ENCODE measurements around the gene ZC3H12D. TPM values are rescaled to one million over a fixed set of nuclear protein-coding genes. Genes with fewer than 3 reads are reported as not detected.

ZC3H12D gene
- total and polyA plus RNA-seq, 2 donors (not counting 3 experiments of a cell fraction or from before 2014, with no cell fraction given), result 0.06 TPM; not detected in 1

DNA sequence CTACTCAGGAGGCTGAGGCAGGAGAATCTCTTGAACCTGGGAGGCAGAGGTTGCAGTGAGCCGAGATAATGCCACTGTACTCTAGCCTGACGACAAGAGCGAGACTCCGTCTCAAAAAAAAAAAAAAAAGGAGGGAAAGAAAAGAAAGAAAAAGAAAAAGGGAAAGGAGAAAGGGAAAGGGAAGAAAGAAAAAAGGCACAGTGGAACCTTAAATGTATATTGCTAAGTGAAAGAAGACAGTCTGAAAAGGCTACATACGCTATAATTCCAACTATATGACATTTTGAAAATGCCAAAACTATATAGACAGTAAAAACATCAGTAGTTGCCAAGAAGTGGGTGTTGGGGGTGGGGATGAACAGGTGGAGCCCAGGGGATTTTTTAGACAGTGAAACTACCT is 44.8 kb upstream of the ZC3H12D start:
- Histone ChIP-seq H3K4me3 (replicated peaks in 1 of 3; ENCODE audit: insufficient read depth in 1 of 3, low read depth in 1 of 3, low read length in 3 of 3) (no peak overlapping the region), H3K9me1 (replicated peaks; ENCODE audit: control insufficient read depth, extremely low read depth, insufficient read depth, low read length) (no peaks in the 10 kb centered on the region), H3K79me2 (ENCODE audit: control insufficient read depth, insufficient read depth, low read length) (no peaks in the 10 kb centered on the region), H2AFZ (ENCODE audit: low read depth, low read length) (no peak overlapping the region), H3K27ac (ENCODE audit: insufficient read depth, low read depth, low read length) (no peak overlapping the region), H3K4me2 (ENCODE audit: insufficient read depth, low read length) (no peak overlapping the region), H4K20me1 (replicated peaks; ENCODE audit: control insufficient read depth, extremely low read depth, insufficient read depth, low read length) (no peaks in the 10 kb centered on the region), H3K9me3 (replicated peaks; ENCODE audit: control insufficient read depth, insufficient read depth, low read length) (no peaks in the 10 kb centered on the region), H3K9ac (replicated peaks; ENCODE audit: extremely low read depth, insufficient read depth, low read length) (no peak overlapping the region), H3K4me1 (ENCODE audit: control insufficient read depth, extremely low read depth, insufficient read depth, low read length) (no peaks in the 10 kb centered on the region), H3K27me3 (ENCODE audit: control insufficient read depth in 2 of 2, insufficient read depth in 2 of 2, low read length in 2 of 2) (no peaks in the 10 kb centered on the region), H3K36me3 (ENCODE audit: control insufficient read depth in 2 of 2, extremely low read depth in 1 of 2, insufficient read depth in 2 of 2, low read length in 2 of 2) (peaks cover 14 to 15% of the 10 kb centered on the region in 2 experiments)
- DNase-seq (ENCODE audit: low read depth, low spot score), result no peak
- POLR2A ChIA-PET, result no interaction called here
- TF ChIP-seq, protein P1, sequence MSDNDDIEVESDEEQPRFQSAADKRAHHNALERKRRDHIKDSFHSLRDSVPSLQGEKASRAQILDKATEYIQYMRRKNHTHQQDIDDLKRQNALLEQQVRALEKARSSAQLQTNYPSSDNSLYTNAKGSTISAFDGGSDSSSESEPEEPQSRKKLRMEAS (IDR thresholded peaks at IDR 0.05; ENCODE audit: insufficient read depth, insufficient read length), result no peak
- TF ChIP-seq GATA2 (IDR thresholded peaks at IDR 0.05; ENCODE audit: insufficient read depth, insufficient read length, low read depth, low read length) (no peak), EZH2 (IDR thresholded peaks at IDR 0.05; ENCODE audit: borderline replicate concordance, low read depth, low read length, severe bottlenecking) (no peak), MYC (IDR thresholded peaks at IDR 0.05; ENCODE audit: low read depth, low read length) (no peak), FOS (IDR thresholded peaks at IDR 0.05; ENCODE audit: borderline replicate concordance, insufficient read depth, low read length) (no peak), JUN (IDR thresholded peaks at IDR 0.05; ENCODE audit: borderline replicate concordance, insufficient read depth, insufficient read length, low read depth) (no peak), POLR2A (IDR thresholded peaks at IDR 0.05; ENCODE audit: low read depth, low read length) (no peak), POLR2AphosphoS5 (IDR thresholded peaks at IDR 0.05; ENCODE audit: insufficient read depth, low read depth, low read length) (no peak)
- TF ChIP-seq, protein P2, sequence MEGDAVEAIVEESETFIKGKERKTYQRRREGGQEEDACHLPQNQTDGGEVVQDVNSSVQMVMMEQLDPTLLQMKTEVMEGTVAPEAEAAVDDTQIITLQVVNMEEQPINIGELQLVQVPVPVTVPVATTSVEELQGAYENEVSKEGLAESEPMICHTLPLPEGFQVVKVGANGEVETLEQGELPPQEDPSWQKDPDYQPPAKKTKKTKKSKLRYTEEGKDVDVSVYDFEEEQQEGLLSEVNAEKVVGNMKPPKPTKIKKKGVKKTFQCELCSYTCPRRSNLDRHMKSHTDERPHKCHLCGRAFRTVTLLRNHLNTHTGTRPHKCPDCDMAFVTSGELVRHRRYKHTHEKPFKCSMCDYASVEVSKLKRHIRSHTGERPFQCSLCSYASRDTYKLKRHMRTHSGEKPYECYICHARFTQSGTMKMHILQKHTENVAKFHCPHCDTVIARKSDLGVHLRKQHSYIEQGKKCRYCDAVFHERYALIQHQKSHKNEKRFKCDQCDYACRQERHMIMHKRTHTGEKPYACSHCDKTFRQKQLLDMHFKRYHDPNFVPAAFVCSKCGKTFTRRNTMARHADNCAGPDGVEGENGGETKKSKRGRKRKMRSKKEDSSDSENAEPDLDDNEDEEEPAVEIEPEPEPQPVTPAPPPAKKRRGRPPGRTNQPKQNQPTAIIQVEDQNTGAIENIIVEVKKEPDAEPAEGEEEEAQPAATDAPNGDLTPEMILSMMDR (IDR thresholded peaks at IDR 0.05; ENCODE audit: extremely low read depth in 1 of 2, insufficient read depth in 1 of 2, low read depth in 1 of 2, low read length in 2 of 2), result no peak
- FAIRE-seq, result no peak
- CTCF ChIA-PET, result no interaction called here
- intact Hi-C loops (cut with micrococcal nuclease), result no loop called here
- dilution Hi-C loops (cut with MboI; ENCODE audit: extremely low pct_ligation_motif_present, low sequenced_read_pairs), result no loop called here
- no TSS peak for BruUV-seq (replicated peaks)

Measured in endothelial cell of umbilical vein (primary cell).